CD14-positive monocyte (primary cell): ENCODE data around the gene CORO2A. TPM values are rescaled to one million over a fixed set of nuclear protein-coding genes. Genes with fewer than 3 reads are reported as not detected.

Source experiments
- DNase-seq, 3 donors: peaks; one replicate each; pipeline ENCODE4 v3.0.0-alpha.2; 2011 to 2022
- H2AFZ ChIP-seq: 2 replicates; pipeline ENCODE4 v1.6.0; 2012; ENCODE audit warnings: mild to moderate bottlenecking, low read depth, low read length, inconsistent platforms; ENCODE audit not compliant: insufficient read depth, poor library complexity, severe bottlenecking
- H3K27ac ChIP-seq, 2 donors: 1 replicate in 1 of 2; 2 replicates in 1 of 2; pipeline ENCODE4 v1.5.1; 2012 to 2013; ENCODE audit warnings: low read length in 2 of 2, control low read depth in 1 of 2, inconsistent platforms in 1 of 2, low read depth in 1 of 2, mild to moderate bottlenecking in 1 of 2
- H3K27me3 ChIP-seq, 2 donors: one replicate each; pipeline versions ENCODE4 v1.6.0 to v1.6.1; 2011 to 2013; ENCODE audit warnings: low read length in 2 of 2; ENCODE audit not compliant: control insufficient read depth in 2 of 2, insufficient read depth in 2 of 2
- H3K36me3 ChIP-seq, 2 donors: replicated peaks in 1 of 2; 1 replicate in 1 of 2; 2 replicates in 1 of 2; pipeline versions ENCODE4 v1.5.1 to v1.6.1; 2012 to 2013; ENCODE audit warnings: low read length in 2 of 2, control low read depth in 1 of 2, inconsistent platforms in 1 of 2, mild to moderate bottlenecking in 1 of 2; ENCODE audit not compliant: insufficient read depth in 2 of 2, control insufficient read depth in 1 of 2
- H3K4me1 ChIP-seq, 2 donors: 1 replicate in 1 of 2; 2 replicates in 1 of 2; pipeline versions ENCODE4 v1.5.1 to v1.6.1; 2012 to 2013; ENCODE audit warnings: low read length in 2 of 2, control low read depth in 1 of 2, inconsistent platforms in 1 of 2, mild to moderate bottlenecking in 1 of 2, moderate library complexity in 1 of 2; ENCODE audit not compliant: insufficient read depth in 2 of 2, control insufficient read depth in 1 of 2
- H3K4me2 ChIP-seq: replicated peaks from 2 replicates; pipeline ENCODE3; 2012; ENCODE audit warnings: low read length, moderate library complexity, mild to moderate bottlenecking; ENCODE audit not compliant: poor library complexity, severe bottlenecking; ENCODE audit errors: extremely low read depth
- H3K4me3 ChIP-seq, 3 experiments: fragments of 200-600 bp in 1 of 3; sonication (generic) in 1 of 3; replicated peaks in 1 of 3; 1 replicate in 2 of 3; 2 replicates in 1 of 3; pipeline ENCODE4 v1.5.1; 2011 to 2013; ENCODE audit warnings: low read length in 3 of 3, mild to moderate bottlenecking in 3 of 3, control low read depth in 2 of 3, low read depth in 2 of 3, inconsistent platforms in 1 of 3, moderate library complexity in 1 of 3
- H3K79me2 ChIP-seq: 2 replicates; pipeline ENCODE4 v1.6.0; 2012; ENCODE audit warnings: mild to moderate bottlenecking, control low read depth, inconsistent platforms, low read length, moderate library complexity; ENCODE audit not compliant: insufficient read depth
- H3K9ac ChIP-seq: 2 replicates; pipeline ENCODE4 v1.6.0; 2017; ENCODE audit warnings: low read length, mild to moderate bottlenecking; ENCODE audit not compliant: insufficient read depth, poor library complexity, severe bottlenecking
- H3K9me3 ChIP-seq, 2 donors: replicated peaks in 1 of 2; 1 replicate in 1 of 2; 2 replicates in 1 of 2; pipeline versions ENCODE4 v1.5.1 to v1.6.1; 2012 to 2013; ENCODE audit warnings: low read length in 2 of 2, control low read depth in 1 of 2; ENCODE audit not compliant: control insufficient read depth in 1 of 2, insufficient read depth in 1 of 2
- H4K20me1 ChIP-seq: 2 replicates; pipeline ENCODE4 v1.6.0; 2012; ENCODE audit warnings: mild to moderate bottlenecking, low read length, control low read depth, moderate library complexity; ENCODE audit not compliant: insufficient read depth
- H3K27ac Mint-ChIP-seq, 7 donors: one replicate each; pipeline ENCODE4 v1.8.0; 2020; ENCODE audit warnings: mild to moderate bottlenecking in 7 of 7, mixed read lengths in 7 of 7, moderate library complexity in 6 of 7, inconsistent platforms in 2 of 7
- H3K27me3 Mint-ChIP-seq, 3 donors: one replicate each; pipeline ENCODE4 v1.8.0; 2021 to 2022; ENCODE audit warnings: low read depth in 3 of 3, mild to moderate bottlenecking in 3 of 3, mixed read lengths in 3 of 3, moderate library complexity in 3 of 3, inconsistent platforms in 1 of 3
- H3K36me3 Mint-ChIP-seq, 2 donors: one replicate each; pipeline ENCODE4 v1.8.0; 2020; ENCODE audit warnings: mixed read lengths in 2 of 2, inconsistent platforms in 1 of 2, mild to moderate bottlenecking in 1 of 2
- H3K4me1 Mint-ChIP-seq: one replicate; pipeline ENCODE4 v1.8.0; 2020; ENCODE audit warnings: mild to moderate bottlenecking, mixed read lengths
- H3K4me3 Mint-ChIP-seq, 2 donors: one replicate each; pipeline ENCODE4 v1.8.0; 2020; ENCODE audit warnings: mild to moderate bottlenecking in 2 of 2, mixed read lengths in 2 of 2, moderate library complexity in 1 of 2
- H3K9me3 Mint-ChIP-seq, 7 donors: one replicate each; pipeline ENCODE4 v1.8.0; 2020 to 2022; ENCODE audit warnings: mixed read lengths in 7 of 7, mild to moderate bottlenecking in 6 of 7, moderate library complexity in 6 of 7, inconsistent platforms in 2 of 7
- CTCF ChIP-seq: fragments of 200-600 bp; IDR thresholded peaks from one replicate; pipeline ENCODE4 v1.8.0; 2022; ENCODE audit warnings: antibody characterized with exemption, mild to moderate bottlenecking
- WGBS: methylation state at CpG from one replicate; pipeline ENCODE4 v1.1.5; 2013; ENCODE audit warnings: missing lambda C conversion rate; ENCODE audit not compliant: insufficient coverage; 5-methylcytosine and 5-hydroxymethylcytosine counted together
- intact Hi-C, 2 donors: fragments of 100-400 bp; cut with micrococcal nuclease; formaldehyde crosslinking; loops; one replicate each; pipeline versions ENCODE4 v1.15.0 to v1.15.1; 2023
- polyA plus RNA-seq, 3 donors: library from polyadenylated mRNA; depleted of rRNA in 1 of 3; unstranded in 2 of 3; stranded (reverse) in 1 of 3; fragments of 300-500 nt in 2 of 3; fragments of >200 nt in 1 of 3; fragmentation: Illumina TruSeq in 2 of 3; gene quantifications; 1 replicate in 2 of 3; 2 replicates in 1 of 3; pipeline ENCODE4 v1.2.3, GENCODE V29; 2012 to 2021

CORO2A gene
- polyA plus RNA-seq, 3 donors, result 1.2 to 3.5 (median 2.1) TPM

GRCh38 chr9:98099898-98100297 is 92.5 kb downstream of the CORO2A start:
- H3K4me2 ChIP-seq, result no peak overlapping the region
- no peak overlapping the region for H2AFZ ChIP-seq
- H4K20me1 ChIP-seq, result peaks cover 12% of the 10 kb centered on the region
- no peaks in the 10 kb centered on the region for H3K9me3 ChIP-seq
- Mint-ChIP-seq H3K9me3 (peaks cover 0 to 2% (median 0%) of the 10 kb centered on the region in 7 donors), H3K27ac (peak overlapping the region in 2 of 7 donors; percentile 17 to 69), H3K27me3 (no peaks in the 10 kb centered on the region), H3K36me3 (peaks cover 58 to 81% of the 10 kb centered on the region in 2 donors), H3K4me1 (peaks cover 29% of the 10 kb centered on the region), H3K4me3 (no peak overlapping the region)
- WGBS, result 61% methylated on average over 4 of the region's 5 CpGs
- no peaks in the 10 kb centered on the region for H3K27me3 ChIP-seq
- DNase-seq, result no peak
- H3K27ac ChIP-seq, result peak overlapping the region in 1 of 2 donors; percentile 38
- peaks cover 63% of the 10 kb centered on the region for H3K79me2 ChIP-seq
- intact Hi-C loops, result no loop called here
- no peak overlapping the region for H3K4me3 ChIP-seq
- no peak for TF ChIP-seq CTCF
- H3K4me1 ChIP-seq, result peaks cover 30 to 34% of the 10 kb centered on the region in 2 donors
- no peak overlapping the region for H3K9ac ChIP-seq
- H3K36me3 ChIP-seq, result peaks cover 49 to 57% of the 10 kb centered on the region in 2 donors

GRCh38 chr9:98099346-98099745 is 93.1 kb downstream of the CORO2A start:
- Histone ChIP-seq H3K36me3 (peaks cover 54 to 60% of the 10 kb centered on the region in 2 donors), H2AFZ (no peak overlapping the region), H3K9me3 (no peaks in the 10 kb centered on the region), H3K4me2 (no peak overlapping the region), H3K4me1 (peaks cover 24 to 29% of the 10 kb centered on the region in 2 donors), H3K4me3 (no peak overlapping the region), H3K79me2 (peaks cover 57% of the 10 kb centered on the region), H4K20me1 (peaks cover 12% of the 10 kb centered on the region), H3K9ac (no peak overlapping the region), H3K27ac (peak overlapping the region in 1 of 2 donors; percentile 38), H3K27me3 (no peaks in the 10 kb centered on the region)
- WGBS, result no CpG with 5 or more reads among the region's 2 CpGs
- Mint-ChIP-seq H3K27me3 (no peaks in the 10 kb centered on the region), H3K36me3 (peaks cover 59 to 82% of the 10 kb centered on the region in 2 donors), H3K27ac (peak overlapping the region in 1 of 7 donors; percentile 46), H3K9me3 (peaks cover 0 to 2% (median 0%) of the 10 kb centered on the region in 7 donors), H3K4me1 (peaks cover 24% of the 10 kb centered on the region), H3K4me3 (no peak overlapping the region)
- DNase-seq, result no peak
- no peak for TF ChIP-seq CTCF
- intact Hi-C loops, result no loop called here
